Endometrial microvascular endothelial cells (primary cell): Measurements from ENCODE around the gene CDH24. TPM values are rescaled to one million over a fixed set of nuclear protein-coding genes. Genes with fewer than 3 reads are reported as not detected.
"Not testable (repeated sequence)": the region's sequence is repeated elsewhere in the genome, so short reads cannot be mapped to it uniquely, and the experiment has no call there.

Experiments
- in situ Hi-C: cut with HindIII; loops from 2 replicates; pipeline ENCODE4 v1.10.0; 2017; ENCODE audit warnings: low sequenced_read_pairs, low pct_unique_long_range_greater_than_20kb; ENCODE audit errors: inconsistent ontology term
- total RNA-seq: library from RNA; depleted of rRNA; stranded (reverse); fragments of >200 nt; gene quantifications from one replicate; pipeline ENCODE4 v1.2.3, GENCODE V29; 2015; ENCODE audit errors: inconsistent ontology term

Gene CDH24
- total RNA-seq, 1 donor from 2014 or later: 17.2 TPM

GRCh38 chr14:23006544-23007419, 50.5 kb downstream of the CDH24 start:
- in situ Hi-C loops: no loop called here

- in situ Hi-C loops: no loop called here
These were observed 51.2 kb downstream of the CDH24 start for GRCh38 chr14:23006188-23006534.

GRCh38 chr14:23005451-23006187, 51.7 kb downstream of the CDH24 start:
- in situ Hi-C loops: no loop called here

GRCh38 chr14:23004274-23004673, 53.0 kb downstream of the CDH24 start:
- in situ Hi-C loops: not testable (repeated sequence)

DNA sequence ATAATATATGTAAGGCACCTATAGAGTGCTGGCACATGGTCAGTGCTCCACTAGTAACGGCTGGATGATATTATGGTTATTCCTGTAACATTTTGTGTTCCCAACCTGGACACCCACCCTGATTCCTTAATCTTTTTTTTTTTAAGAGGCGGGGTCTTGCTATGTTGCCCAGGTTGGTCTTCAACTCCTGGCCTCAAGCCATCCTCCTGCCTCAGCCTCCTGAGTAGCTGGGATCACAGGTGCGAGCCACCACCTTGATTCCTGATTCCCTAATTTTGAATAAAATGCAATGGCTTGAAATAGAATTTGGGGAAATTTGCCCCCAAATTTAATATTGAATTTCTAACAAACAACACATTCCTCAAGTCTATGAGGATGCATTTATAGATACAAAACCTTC, 54.7 kb downstream of the CDH24 start:
- in situ Hi-C loops: no loop called here

GRCh38 chr14:23000860-23001259, 56.5 kb downstream of the CDH24 start:
- in situ Hi-C loops: no loop called here

DNA sequence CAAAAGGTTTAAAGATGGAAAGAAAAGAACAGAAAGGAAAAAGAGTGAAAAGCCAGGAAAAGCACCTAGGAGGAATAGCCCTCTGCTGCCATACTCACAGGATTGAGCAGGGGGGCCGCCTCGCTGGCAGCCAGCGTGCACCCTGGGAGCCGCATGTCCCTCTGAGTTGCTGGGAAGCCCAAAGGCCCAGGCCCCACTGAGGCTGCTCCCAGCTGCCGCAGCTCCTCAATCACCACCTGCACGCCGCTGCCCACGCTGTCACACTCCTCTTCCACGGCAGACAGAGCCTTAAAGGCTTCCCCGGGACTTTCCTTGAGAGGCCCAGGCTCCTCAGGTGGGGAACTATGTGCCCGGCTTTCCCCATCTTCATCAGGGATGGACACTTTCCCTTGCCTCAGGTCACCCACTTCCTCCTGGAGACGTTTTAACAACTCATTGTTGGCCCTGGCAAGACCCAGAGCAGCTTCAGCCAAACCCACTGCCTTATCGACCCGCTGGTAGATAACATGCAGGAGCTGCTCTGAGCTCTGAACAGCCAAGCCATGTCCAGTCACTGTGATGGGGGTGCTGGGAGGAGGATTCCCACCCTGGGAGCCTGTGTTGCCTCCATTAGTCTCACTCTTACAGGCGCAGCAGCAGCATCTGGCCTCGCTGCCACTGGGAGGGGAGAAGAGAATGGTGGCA, 58.8 kb downstream of the CDH24 start:
- in situ Hi-C loops: loop anchor here (25.0 kb wide), 1 partner anchor 89 kb away; the partner anchor contains the start of genes ACIN1 and C14orf119

GRCh38 chr14:22997676-22998323, 59.5 kb downstream of the CDH24 start:
- in situ Hi-C loops: loop anchor here (25.0 kb wide), 1 partner anchor 90 kb away; the partner anchor contains the start of genes ACIN1 and C14orf119

Other genes with a start within 250 kb of the CDH24 start
- 20.1 TPM for gene SLC7A7, start 242.1 kb downstream of the CDH24 start, total RNA-seq
- gene MRPL52, start 227.6 kb downstream of the CDH24 start, total RNA-seq: 310 TPM
- 416 TPM for gene MMP14, start 220.9 kb downstream of the CDH24 start, total RNA-seq
- 136 TPM for gene LRP10, start 185.8 kb downstream of the CDH24 start, total RNA-seq
- gene REM2, start 174.3 kb downstream of the CDH24 start, total RNA-seq: not detected
- 112 TPM for gene RBM23, start 138.4 kb downstream of the CDH24 start, total RNA-seq
- 91.2 TPM for gene PRMT5, start 128.1 kb downstream of the CDH24 start, total RNA-seq
- gene HAUS4, start 100.4 kb downstream of the CDH24 start, total RNA-seq: 72.8 TPM
- gene AJUBA, start 75.0 kb downstream of the CDH24 start, total RNA-seq: 62.3 TPM
- gene C14orf93, start 47.4 kb downstream of the CDH24 start, total RNA-seq: 7.4 TPM
- gene PSMB5, start 22.6 kb downstream of the CDH24 start, total RNA-seq: 352 TPM
- not detected for gene PSMB11, start 15.3 kb downstream of the CDH24 start, total RNA-seq
- gene ACIN1, start 37.6 kb upstream of the CDH24 start, total RNA-seq: 75.6 TPM
- gene C14orf119, start 38.0 kb upstream of the CDH24 start, total RNA-seq: 51.6 TPM
- not detected for gene CIROP, start 47.5 kb upstream of the CDH24 start, total RNA-seq
- not detected for gene CEBPE, start 61.7 kb upstream of the CDH24 start, total RNA-seq
- 0.37 TPM for gene SLC7A8, start 126.1 kb upstream of the CDH24 start, total RNA-seq
- gene RNF212B, start 180.4 kb upstream of the CDH24 start, total RNA-seq: not detected
- gene HOMEZ, start 228.6 kb upstream of the CDH24 start, total RNA-seq: 8.3 TPM
- gene PPP1R3E, start 245.3 kb upstream of the CDH24 start, total RNA-seq: 1.5 TPM
- gene BCL2L2, start 249.3 kb upstream of the CDH24 start, total RNA-seq: 13.2 TPM